Adrenal gland (tissue), 5 donors: ENCODE results near the gene OAF.

Experiments used
- CTCF ChIP-seq, 6 experiments: fragments of 450-650 bp in 4 of 6; fragments of 200-600 bp in 2 of 6; sonication (generic) in 1 of 6; IDR thresholded peaks; 1 replicate in 5 of 6; 2 replicates in 1 of 6; pipeline versions ENCODE4 v1.5.1 to v1.8.0; 2016 to 2021; ENCODE audit warnings: antibody characterized with exemption in 6 of 6, mild to moderate bottlenecking in 2 of 6, moderate library complexity in 1 of 6
- POLR2A ChIP-seq, 2 donors: fragments of 450-650 bp; IDR thresholded peaks; one replicate each; pipeline ENCODE4 v1.6.1; 2017; ENCODE audit warnings: antibody characterized with exemption in 2 of 2, mild to moderate bottlenecking in 2 of 2, moderate library complexity in 1 of 2
- donor health status: DM: no; HTN: no; CAD: no.

DNA sequence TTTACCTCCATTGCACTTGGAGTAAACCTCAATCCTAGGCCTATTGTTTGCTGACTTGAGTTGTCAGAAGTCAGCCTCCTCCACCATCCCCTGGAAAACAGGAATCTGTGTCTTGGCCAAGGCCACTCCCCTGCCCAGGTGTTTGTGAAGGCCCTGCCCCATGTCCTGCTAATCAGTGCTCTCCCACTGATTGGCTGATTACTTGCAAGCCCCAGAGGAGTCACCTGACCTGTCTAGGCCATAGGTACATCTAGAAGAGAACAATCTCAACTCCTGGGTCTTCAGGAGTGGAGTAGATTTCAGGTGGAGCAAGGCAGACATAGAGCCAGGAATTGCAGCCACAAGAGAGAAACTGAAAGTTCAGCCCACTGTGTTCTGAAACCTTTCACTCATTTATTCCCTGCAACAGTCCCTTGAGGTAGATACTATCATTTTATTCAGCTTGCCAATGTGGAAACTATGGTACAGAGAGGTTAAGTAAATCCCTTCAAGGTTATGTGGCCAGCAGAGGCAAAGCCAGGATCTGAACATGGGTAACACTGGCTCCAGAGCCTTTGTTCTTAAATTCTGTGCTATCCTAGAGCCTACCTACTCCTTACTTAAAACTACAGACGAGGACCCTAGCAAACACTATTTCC, 10.4 kb downstream of the OAF start:
- TF ChIP-seq CTCF (IDR thresholded peaks at IDR 0.05) (no peak), POLR2A (IDR thresholded peaks at IDR 0.05) (no peak)
